ENCODE results near the gene CARMIL1. TPM values are rescaled to one million over a fixed set of nuclear protein-coding genes. Genes with fewer than 3 reads are reported as not detected.

Gene CARMIL1
- total RNA-seq, 1 donor from 2014 or later: 37.6 TPM

- DNase-seq (no peak), ATAC-seq (no peak)
- Histone ChIP-seq H3K9me3 (no peaks in the 10 kb centered on the region), H3K36me3 (no peaks in the 10 kb centered on the region), H3K4me1 (no peaks in the 10 kb centered on the region), H3K27me3 (no peaks in the 10 kb centered on the region), H3K27ac (no peak overlapping the region), H3K4me3 (no peak overlapping the region)
- intact Hi-C loops (cut with DNase I): no loop called here
- TF ChIP-seq CTCF (IDR thresholded peaks at IDR 0.05): no peak
These were observed 40.1 kb upstream of the CARMIL1 start for GRCh38 chr6:25239059-25239458.

GRCh38 chr6:25239498-25239897 lies 39.7 kb upstream of the CARMIL1 start:
- DNase-seq (no peak), ATAC-seq (no peak)
- H3K4me3 ChIP-seq: no peak overlapping the region
- H3K27me3 ChIP-seq: no peaks in the 10 kb centered on the region
- H3K9me3 ChIP-seq: no peaks in the 10 kb centered on the region
- H3K27ac ChIP-seq: no peak overlapping the region
- intact Hi-C loops (cut with DNase I): no loop called here
- no peaks in the 10 kb centered on the region for H3K36me3 ChIP-seq
- no peaks in the 10 kb centered on the region for H3K4me1 ChIP-seq
- TF ChIP-seq CTCF (IDR thresholded peaks at IDR 0.05): no peak

GRCh38 chr6:25242567-25242966 lies 36.6 kb upstream of the CARMIL1 start:
- ATAC-seq: no peak
- TF ChIP-seq CTCF (IDR thresholded peaks at IDR 0.05): no peak
- intact Hi-C loops (cut with DNase I): no loop called here
- Histone ChIP-seq H3K9me3 (no peaks in the 10 kb centered on the region), H3K4me3 (no peak overlapping the region), H3K27ac (no peak overlapping the region), H3K27me3 (no peaks in the 10 kb centered on the region), H3K4me1 (no peaks in the 10 kb centered on the region), H3K36me3 (no peaks in the 10 kb centered on the region)
- no peak for DNase-seq

GRCh38 chr6:25244865-25245264 lies 34.3 kb upstream of the CARMIL1 start:
- Histone ChIP-seq H3K9me3 (no peaks in the 10 kb centered on the region), H3K27ac (no peak overlapping the region), H3K4me1 (no peaks in the 10 kb centered on the region), H3K27me3 (no peaks in the 10 kb centered on the region), H3K4me3 (no peak overlapping the region), H3K36me3 (no peaks in the 10 kb centered on the region)
- intact Hi-C loops (cut with DNase I): no loop called here
- ATAC-seq: no peak
- DNase-seq: no peak
- no peak for TF ChIP-seq CTCF (IDR thresholded peaks at IDR 0.05)

- no peak for DNase-seq
- Histone ChIP-seq H3K9me3 (no peaks in the 10 kb centered on the region), H3K4me3 (no peak overlapping the region), H3K27ac (no peak overlapping the region), H3K27me3 (no peaks in the 10 kb centered on the region), H3K36me3 (no peaks in the 10 kb centered on the region), H3K4me1 (no peaks in the 10 kb centered on the region)
- ATAC-seq: no peak
- intact Hi-C loops (cut with DNase I): no loop called here
- no peak for TF ChIP-seq CTCF (IDR thresholded peaks at IDR 0.05)
These were observed 31.1 kb upstream of the CARMIL1 start for GRCh38 chr6:25248123-25248522.

GRCh38 chr6:25249133-25249532 lies 30.0 kb upstream of the CARMIL1 start:
- intact Hi-C loops (cut with DNase I): no loop called here
- no peaks in the 10 kb centered on the region for H3K9me3 ChIP-seq
- no peaks in the 10 kb centered on the region for H3K36me3 ChIP-seq
- H3K4me1 ChIP-seq: no peaks in the 10 kb centered on the region
- H3K27ac ChIP-seq: no peak overlapping the region
- ATAC-seq: no peak
- no peak for TF ChIP-seq CTCF (IDR thresholded peaks at IDR 0.05)
- no peak for DNase-seq
- H3K4me3 ChIP-seq: no peak overlapping the region
- no peaks in the 10 kb centered on the region for H3K27me3 ChIP-seq

All from upper lobe of right lung (tissue), 1 donor.